Measurements from ENCODE around the gene LIMS2. TPM values are rescaled to one million over a fixed set of nuclear protein-coding genes. Genes with fewer than 3 reads are reported as not detected.

The LIMS2 gene
- total RNA-seq, 2 donors from 2014 or later = 9.6 to 21.4 TPM

GRCh38 chr2:127659408-127660290 lies 15.7 kb downstream of the LIMS2 start:
- peak; percentile 52 for ATAC-seq
- Histone ChIP-seq H3K9me3 (no peaks in the 10 kb centered on the region), H3K4me1 (peaks cover 4% of the 10 kb centered on the region), H3K27ac (peak overlapping the region in 2 of 4 donors; percentile 43 to 44), H3K36me3 (replicated peaks in 1 of 2; ENCODE audit: insufficient read depth in 1 of 2, low read depth in 2 of 2) (no peaks in the 10 kb centered on the region), H3K27me3 (peaks cover 0 to 12% of the 10 kb centered on the region in 2 donors), H3K4me3 (no peak overlapping the region)
- no peak for TF ChIP-seq CTCF (IDR thresholded peaks at IDR 0.05)
- no peak for TF ChIP-seq POLR2A (IDR thresholded peaks at IDR 0.05)
- intact Hi-C loops (cut with DNase I) = no loop called here
- 74 to 79% methylated on average over 9 to 14 of the region's 14 CpGs for WGBS, 2 donors
- DNase-seq = peak in 1 of 4 donors; percentile 15

- no peak for ATAC-seq
- Histone ChIP-seq H3K27ac (peak overlapping the region in 2 of 4 donors; percentile 43 to 44), H3K9me3 (no peaks in the 10 kb centered on the region), H3K27me3 (peaks cover 0 to 3% of the 10 kb centered on the region in 2 donors), H3K4me1 (no peaks in the 10 kb centered on the region), H3K4me3 (no peak overlapping the region), H3K36me3 (replicated peaks in 1 of 2; ENCODE audit: insufficient read depth in 1 of 2, low read depth in 2 of 2) (no peaks in the 10 kb centered on the region)
- DNase-seq = peak in 1 of 4 donors; percentile 7
- TF ChIP-seq CTCF (IDR thresholded peaks at IDR 0.05) = no peak
- TF ChIP-seq POLR2A (IDR thresholded peaks at IDR 0.05) = no peak
- 84 to 85% methylated on average over 9 to 20 of the region's 20 CpGs for WGBS, 2 donors
- intact Hi-C loops (cut with DNase I) = no loop called here
These were observed 16.5 kb downstream of the LIMS2 start for GRCh38 chr2:127658641-127659407.

- DNase-seq = no peak
- peak overlapping the region in 1 of 4 donors; percentile 44 for H3K27ac ChIP-seq
- intact Hi-C loops (cut with DNase I) = no loop called here
These were observed 17.2 kb downstream of the LIMS2 start for GRCh38 chr2:127658146-127658545.

GRCh38 chr2:127657232-127657595 lies 18.1 kb downstream of the LIMS2 start:
- WGBS, 2 donors = 65 to 80% methylated on average over 9 to 17 of the region's 17 CpGs
- H3K27me3 ChIP-seq = no peaks in the 10 kb centered on the region
- H3K27ac ChIP-seq = no peak overlapping the region
- TF ChIP-seq CTCF (IDR thresholded peaks at IDR 0.05) (no peak), POLR2A (IDR thresholded peaks at IDR 0.05) (no peak)
- DNase-seq (no peak), ATAC-seq (no peak)
- no peaks in the 10 kb centered on the region for H3K36me3 ChIP-seq (replicated peaks in 1 of 2; ENCODE audit: insufficient read depth in 1 of 2, low read depth in 2 of 2)
- intact Hi-C loops (cut with DNase I) = no loop called here
- H3K4me3 ChIP-seq = no peak overlapping the region
- H3K4me1 ChIP-seq = peaks cover 4% of the 10 kb centered on the region
- H3K9me3 ChIP-seq = no peaks in the 10 kb centered on the region

More at GRCh38 chr2:127658146-127658545, 17.2 kb downstream of the LIMS2 start:
- Histone ChIP-seq H3K4me1 (no peaks in the 10 kb centered on the region), H3K27me3 (no peaks in the 10 kb centered on the region), H3K4me3 (no peak overlapping the region), H3K36me3 (replicated peaks in 1 of 2; ENCODE audit: insufficient read depth in 1 of 2, low read depth in 2 of 2) (no peaks in the 10 kb centered on the region), H3K9me3 (no peaks in the 10 kb centered on the region)
- ATAC-seq = no peak
- 86 to 88% methylated on average over 6 of the region's 6 CpGs for WGBS, 2 donors
- TF ChIP-seq CTCF (IDR thresholded peaks at IDR 0.05) = no peak
- no peak for TF ChIP-seq POLR2A (IDR thresholded peaks at IDR 0.05)

Measured in body of pancreas (tissue), 4 donors.